Measurements from ENCODE around the gene CDH4. TPM values are rescaled to one million over a fixed set of nuclear protein-coding genes. Genes with fewer than 3 reads are reported as not detected.

Gene CDH4
- total RNA-seq, 1 donor from 2014 or later, result 3.2 TPM

DNA sequence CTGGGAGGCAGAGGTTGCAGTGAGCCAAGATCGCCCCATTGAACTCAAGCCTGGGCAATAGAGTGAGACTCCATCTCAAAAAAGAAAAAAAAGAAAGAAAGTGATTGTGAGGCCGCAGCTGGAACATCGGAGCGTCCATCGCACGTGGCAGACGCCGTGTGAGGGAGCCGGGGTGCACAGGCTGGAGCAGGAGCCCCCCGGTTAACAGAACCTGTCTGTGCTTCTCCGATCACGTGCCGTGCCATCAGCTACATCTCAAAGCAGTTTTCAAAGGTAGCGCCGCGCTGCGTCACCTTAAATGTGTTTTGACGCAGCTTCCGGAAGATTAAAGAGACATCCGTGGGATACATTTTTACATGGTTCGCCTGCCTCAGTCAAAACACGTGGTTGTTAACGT lies 674.7 kb downstream of the CDH4 start:
- Histone ChIP-seq H3K79me2 (ENCODE audit: insufficient read depth, low read length) (no peaks in the 10 kb centered on the region), H3K27me3 (ENCODE audit: insufficient read depth, low read length) (no peaks in the 10 kb centered on the region), H3K4me2 (ENCODE audit: low read length) (no peak overlapping the region), H3K36me3 (ENCODE audit: insufficient read depth, low read length) (no peaks in the 10 kb centered on the region), H3K4me1 (ENCODE audit: insufficient read depth, low read length) (peaks cover 24% of the 10 kb centered on the region), H3K4me3 (ENCODE audit: insufficient read depth, low read depth, low read length) (no peak overlapping the region), H3K27ac (ENCODE audit: low read depth, low read length) (no peak overlapping the region), H3K9me3 (ENCODE audit: insufficient read depth, low read depth, low read length) (no peaks in the 10 kb centered on the region), H4K20me1 (ENCODE audit: insufficient read depth, low read length) (no peaks in the 10 kb centered on the region), H2AFZ (ENCODE audit: low read depth, low read length) (no peak overlapping the region), H3K9ac (ENCODE audit: low read length) (no peak overlapping the region)
- no peak overlapping the region for H3K27ac Mint-ChIP-seq (ENCODE audit: unreplicated experiment)
- FAIRE-seq (no peak), DNase-seq (ENCODE audit: low read depth) (no peak)
- peaks cover 6% of the 10 kb centered on the region for H3K4me1 Mint-ChIP-seq (ENCODE audit: low read depth, unreplicated experiment)
- H3K27me3 Mint-ChIP-seq (ENCODE audit: low read depth, unreplicated experiment), result peaks cover 10% of the 10 kb centered on the region
- peaks cover 3% of the 10 kb centered on the region for H3K36me3 Mint-ChIP-seq (ENCODE audit: low read depth, unreplicated experiment)
- H3K4me3 Mint-ChIP-seq (ENCODE audit: unreplicated experiment), result no peak overlapping the region
- TF ChIP-seq EZH2 (IDR thresholded peaks at IDR 0.05; ENCODE audit: insufficient read depth, low read length), result no peak
- TF ChIP-seq, protein P1, sequence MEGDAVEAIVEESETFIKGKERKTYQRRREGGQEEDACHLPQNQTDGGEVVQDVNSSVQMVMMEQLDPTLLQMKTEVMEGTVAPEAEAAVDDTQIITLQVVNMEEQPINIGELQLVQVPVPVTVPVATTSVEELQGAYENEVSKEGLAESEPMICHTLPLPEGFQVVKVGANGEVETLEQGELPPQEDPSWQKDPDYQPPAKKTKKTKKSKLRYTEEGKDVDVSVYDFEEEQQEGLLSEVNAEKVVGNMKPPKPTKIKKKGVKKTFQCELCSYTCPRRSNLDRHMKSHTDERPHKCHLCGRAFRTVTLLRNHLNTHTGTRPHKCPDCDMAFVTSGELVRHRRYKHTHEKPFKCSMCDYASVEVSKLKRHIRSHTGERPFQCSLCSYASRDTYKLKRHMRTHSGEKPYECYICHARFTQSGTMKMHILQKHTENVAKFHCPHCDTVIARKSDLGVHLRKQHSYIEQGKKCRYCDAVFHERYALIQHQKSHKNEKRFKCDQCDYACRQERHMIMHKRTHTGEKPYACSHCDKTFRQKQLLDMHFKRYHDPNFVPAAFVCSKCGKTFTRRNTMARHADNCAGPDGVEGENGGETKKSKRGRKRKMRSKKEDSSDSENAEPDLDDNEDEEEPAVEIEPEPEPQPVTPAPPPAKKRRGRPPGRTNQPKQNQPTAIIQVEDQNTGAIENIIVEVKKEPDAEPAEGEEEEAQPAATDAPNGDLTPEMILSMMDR (IDR thresholded peaks at IDR 0.05; ENCODE audit: insufficient read depth, low read depth, low read length), result no peak
- H3K9me3 Mint-ChIP-seq (ENCODE audit: unreplicated experiment), result peaks cover 1% of the 10 kb centered on the region

DNA sequence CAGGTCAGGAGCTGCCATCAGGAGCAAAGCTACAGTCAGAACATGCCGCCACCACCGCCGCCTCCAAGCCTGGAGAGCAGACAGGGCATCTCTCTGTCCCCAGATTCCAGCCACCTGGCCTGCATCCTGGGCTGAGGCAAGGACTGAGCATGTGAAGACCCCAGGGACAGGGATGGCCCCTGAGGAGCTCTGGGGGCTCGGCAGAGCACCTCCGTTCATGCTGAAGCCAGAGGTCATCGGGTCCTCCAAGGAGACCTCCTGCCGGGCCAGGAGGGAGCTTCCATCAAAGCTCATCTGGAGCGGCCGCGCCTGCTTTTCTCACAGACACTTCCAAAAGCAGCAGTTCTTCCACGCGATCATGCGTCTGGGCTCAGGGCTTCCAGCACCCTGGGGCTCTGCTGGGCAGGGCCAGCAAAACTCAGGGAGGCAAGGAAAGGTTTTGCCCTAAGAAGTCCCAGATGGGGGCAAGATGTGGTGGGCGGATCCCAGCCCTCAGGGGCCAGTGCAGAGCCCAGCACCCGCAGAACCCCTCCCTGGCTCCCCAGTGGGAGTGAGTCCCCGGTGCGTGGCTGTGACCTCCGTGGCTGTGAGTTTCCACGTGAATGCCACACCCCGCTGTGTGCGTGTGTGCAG lies 675.2 kb downstream of the CDH4 start:
- Histone ChIP-seq H2AFZ (ENCODE audit: low read depth, low read length) (no peak overlapping the region), H3K27ac (ENCODE audit: low read depth, low read length) (no peak overlapping the region), H3K27me3 (ENCODE audit: insufficient read depth, low read length) (no peaks in the 10 kb centered on the region), H3K4me1 (ENCODE audit: insufficient read depth, low read length) (peaks cover 24% of the 10 kb centered on the region), H3K79me2 (ENCODE audit: insufficient read depth, low read length) (no peaks in the 10 kb centered on the region), H3K9ac (ENCODE audit: low read length) (no peak overlapping the region), H3K4me2 (ENCODE audit: low read length) (no peak overlapping the region), H3K4me3 (ENCODE audit: insufficient read depth, low read depth, low read length) (no peak overlapping the region), H3K36me3 (ENCODE audit: insufficient read depth, low read length) (no peaks in the 10 kb centered on the region), H3K9me3 (ENCODE audit: insufficient read depth, low read depth, low read length) (no peaks in the 10 kb centered on the region), H4K20me1 (ENCODE audit: insufficient read depth, low read length) (no peaks in the 10 kb centered on the region)
- H3K27me3 Mint-ChIP-seq (ENCODE audit: low read depth, unreplicated experiment), result peaks cover 7% of the 10 kb centered on the region
- H3K4me1 Mint-ChIP-seq (ENCODE audit: low read depth, unreplicated experiment), result peaks cover 6% of the 10 kb centered on the region
- TF ChIP-seq, protein P1 (IDR thresholded peaks at IDR 0.05; ENCODE audit: insufficient read depth, low read depth, low read length), result no peak
- no peak for TF ChIP-seq EZH2 (IDR thresholded peaks at IDR 0.05; ENCODE audit: insufficient read depth, low read length)
- peaks cover 1% of the 10 kb centered on the region for H3K9me3 Mint-ChIP-seq (ENCODE audit: unreplicated experiment)
- DNase-seq (ENCODE audit: low read depth) (no peak), FAIRE-seq (no peak)
- no peak overlapping the region for H3K27ac Mint-ChIP-seq (ENCODE audit: unreplicated experiment)
- H3K36me3 Mint-ChIP-seq (ENCODE audit: low read depth, unreplicated experiment), result peaks cover 3% of the 10 kb centered on the region
- no peak overlapping the region for H3K4me3 Mint-ChIP-seq (ENCODE audit: unreplicated experiment)

DNA sequence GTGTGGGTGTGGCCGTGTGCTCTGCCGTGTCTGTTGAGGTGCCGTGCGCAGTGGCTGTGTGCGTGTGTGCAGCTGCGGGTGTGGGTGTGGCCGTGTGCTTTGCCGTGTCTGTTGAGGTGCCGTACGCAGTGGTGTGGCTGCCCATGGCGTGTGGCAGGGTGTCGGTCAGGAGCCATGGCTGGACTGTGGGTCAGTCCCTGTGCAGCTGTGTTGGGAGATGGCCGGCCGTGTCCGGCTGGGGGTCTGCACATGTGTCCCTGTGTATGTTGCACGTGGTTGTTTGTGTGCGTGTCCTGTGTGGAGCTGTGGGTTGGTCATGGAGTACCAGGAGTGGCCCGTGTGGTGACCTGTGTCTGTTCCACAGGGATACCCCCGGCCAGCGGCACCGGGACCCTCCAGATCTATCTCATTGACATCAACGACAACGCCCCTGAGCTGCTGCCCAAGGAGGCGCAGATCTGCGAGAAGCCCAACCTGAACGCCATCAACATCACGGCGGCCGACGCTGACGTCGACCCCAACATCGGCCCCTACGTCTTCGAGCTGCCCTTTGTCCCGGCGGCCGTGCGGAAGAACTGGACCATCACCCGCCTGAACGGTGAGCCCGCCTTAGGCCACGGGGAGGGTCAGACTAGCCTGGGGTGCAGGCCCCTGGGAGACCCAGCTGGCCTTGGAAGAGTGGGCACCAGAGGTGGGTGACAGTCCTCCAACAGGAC lies 675.9 kb downstream of the CDH4 start:
- no peak overlapping the region for H3K27ac Mint-ChIP-seq (ENCODE audit: unreplicated experiment)
- no peak overlapping the region for H3K4me3 ChIP-seq (ENCODE audit: insufficient read depth, low read depth, low read length)
- peaks cover 6% of the 10 kb centered on the region for H3K4me1 Mint-ChIP-seq (ENCODE audit: low read depth, unreplicated experiment)

More for the DNA sequence above, 675.9 kb downstream of the CDH4 start:
- Histone ChIP-seq H3K4me1 (ENCODE audit: insufficient read depth, low read length) (peaks cover 24% of the 10 kb centered on the region), H2AFZ (ENCODE audit: low read depth, low read length) (no peak overlapping the region), H3K9me3 (ENCODE audit: insufficient read depth, low read depth, low read length) (no peaks in the 10 kb centered on the region), H3K4me2 (ENCODE audit: low read length) (no peak overlapping the region), H3K9ac (ENCODE audit: low read length) (no peak overlapping the region), H3K27me3 (ENCODE audit: insufficient read depth, low read length) (no peaks in the 10 kb centered on the region), H4K20me1 (ENCODE audit: insufficient read depth, low read length) (no peaks in the 10 kb centered on the region), H3K27ac (ENCODE audit: low read depth, low read length) (no peak overlapping the region), H3K79me2 (ENCODE audit: insufficient read depth, low read length) (no peaks in the 10 kb centered on the region), H3K36me3 (ENCODE audit: insufficient read depth, low read length) (no peaks in the 10 kb centered on the region)
- Mint-ChIP-seq H3K4me3 (ENCODE audit: unreplicated experiment) (no peak overlapping the region), H3K9me3 (ENCODE audit: unreplicated experiment) (peaks cover 1% of the 10 kb centered on the region), H3K36me3 (ENCODE audit: low read depth, unreplicated experiment) (peaks cover 3% of the 10 kb centered on the region), H3K27me3 (ENCODE audit: low read depth, unreplicated experiment) (peaks cover 3% of the 10 kb centered on the region)
- DNase-seq (ENCODE audit: low read depth) (no peak), FAIRE-seq (no peak)
- TF ChIP-seq, protein P1 (IDR thresholded peaks at IDR 0.05; ENCODE audit: insufficient read depth, low read depth, low read length), result no peak
- no peak for TF ChIP-seq EZH2 (IDR thresholded peaks at IDR 0.05; ENCODE audit: insufficient read depth, low read length)

All from astrocyte (in vitro differentiated cells and primary cell).